NCI-H2196 (cell line): ENCODE data around the gene TSPAN3.

Experiments
- DNase-seq: peaks from one replicate; lab custom pipeline; 2025; ENCODE audit not compliant: unreplicated experiment; lab: John Stamatoyannopoulos, UW

The TSPAN3 gene

DNA sequence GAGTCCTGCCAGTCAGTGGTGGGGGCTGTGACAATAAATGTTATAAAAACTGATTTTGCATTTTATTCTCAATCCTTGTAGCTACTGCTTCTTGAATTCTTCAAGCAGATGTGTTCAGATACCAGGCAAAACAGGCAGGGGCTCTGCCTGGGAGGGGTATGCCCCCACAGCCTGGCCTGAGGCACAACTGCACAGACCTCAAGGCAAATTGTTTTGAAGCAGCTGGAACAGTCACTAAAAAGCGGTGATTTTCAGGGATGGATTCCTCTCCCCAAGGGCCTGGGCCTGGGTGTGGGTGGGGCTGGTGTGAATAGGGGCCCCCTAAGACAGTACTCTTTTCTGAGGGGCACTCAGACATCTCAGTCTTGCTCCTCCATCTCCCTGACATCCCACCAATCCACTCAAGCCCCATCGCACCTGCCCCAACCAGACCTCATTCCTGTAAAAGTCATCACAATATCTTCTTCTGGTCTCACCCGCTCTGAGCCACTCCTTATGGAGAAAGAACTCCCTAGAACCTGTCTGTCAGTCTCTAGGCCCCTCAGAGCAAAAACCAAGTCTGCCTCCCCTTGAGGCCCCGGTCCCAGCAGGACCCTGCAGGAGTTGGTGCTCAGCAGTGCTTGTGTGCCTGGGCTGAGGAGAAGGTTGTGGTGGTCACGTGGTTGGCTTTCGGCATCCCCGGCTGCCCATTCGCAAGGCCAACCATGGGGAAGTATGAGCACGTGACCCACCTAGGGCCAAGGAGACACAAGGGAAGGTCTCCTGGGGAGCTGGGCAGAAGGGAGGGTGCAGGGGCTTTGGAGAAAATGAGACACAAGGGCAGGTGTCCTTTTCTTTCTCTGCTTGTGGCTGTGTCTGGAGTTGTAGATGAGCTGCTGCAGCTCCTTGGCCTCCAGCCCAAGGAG is 78.9 kb downstream of the TSPAN3 start:
- DNase-seq = no peak
